ENCODE results near the gene THAP4. TPM values are rescaled to one million over a fixed set of nuclear protein-coding genes. Genes with fewer than 3 reads are reported as not detected.

Gene THAP4
- polyA plus RNA-seq, 1 of the 3 experiments (the other 2 are of a cell fraction): 64.7 TPM

- Histone ChIP-seq H3K9me2 (no peaks in the 10 kb centered on the region), H3K4me1 (ENCODE audit: control insufficient read depth in 1 of 2, insufficient read depth in 2 of 2, low read depth in 1 of 2, low read length in 1 of 2) (peaks cover 10 to 21% of the 10 kb centered on the region in 2 experiments; a peak in 2 of 4 replicates), H3K27me3 (ENCODE audit: insufficient read depth) (no peaks in the 10 kb centered on the region), H3K9ac (no peak overlapping the region), H3K9me3 (no peaks in the 10 kb centered on the region), H3K36me3 (replicated peaks in 1 of 2; ENCODE audit: control insufficient read depth in 1 of 2, insufficient read depth in 2 of 2, low read length in 1 of 2) (peaks cover 9 to 46% of the 10 kb centered on the region in 2 experiments), H3F3A (replicated peaks; ENCODE audit: insufficient read depth) (peaks cover 19% of the 10 kb centered on the region), H2AFZ (ENCODE audit: low read depth) (no peak overlapping the region), H4K20me1 (ENCODE audit: insufficient read depth) (peaks cover 7% of the 10 kb centered on the region), H3K4me2 (no peak overlapping the region), H3K27ac (ENCODE audit: low read depth in 2 of 2, low read length in 1 of 2) (no peak overlapping the region), H3K79me2 (ENCODE audit: insufficient read depth) (no peaks in the 10 kb centered on the region), H3K4me3 (ENCODE audit: low read depth in 2 of 2, low read length in 1 of 2) (no peak overlapping the region)
- TF ChIP-seq MEF2A (IDR thresholded peaks at IDR 0.05; ENCODE audit: borderline replicate concordance, low read depth): no peak
- no peak for TF ChIP-seq FOSL2 (IDR thresholded peaks at IDR 0.05; ENCODE audit: borderline replicate concordance, low read depth)
- TF ChIP-seq, protein P1, sequence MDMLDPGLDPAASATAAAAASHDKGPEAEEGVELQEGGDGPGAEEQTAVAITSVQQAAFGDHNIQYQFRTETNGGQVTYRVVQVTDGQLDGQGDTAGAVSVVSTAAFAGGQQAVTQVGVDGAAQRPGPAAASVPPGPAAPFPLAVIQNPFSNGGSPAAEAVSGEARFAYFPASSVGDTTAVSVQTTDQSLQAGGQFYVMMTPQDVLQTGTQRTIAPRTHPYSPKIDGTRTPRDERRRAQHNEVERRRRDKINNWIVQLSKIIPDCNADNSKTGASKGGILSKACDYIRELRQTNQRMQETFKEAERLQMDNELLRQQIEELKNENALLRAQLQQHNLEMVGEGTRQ (IDR thresholded peaks at IDR 0.05; ENCODE audit: borderline replicate concordance, low read depth, low read length): no peak
- TF ChIP-seq REST (IDR thresholded peaks at IDR 0.05; ENCODE audit: low read depth, low read length): no peak
- TF ChIP-seq, protein P2, sequence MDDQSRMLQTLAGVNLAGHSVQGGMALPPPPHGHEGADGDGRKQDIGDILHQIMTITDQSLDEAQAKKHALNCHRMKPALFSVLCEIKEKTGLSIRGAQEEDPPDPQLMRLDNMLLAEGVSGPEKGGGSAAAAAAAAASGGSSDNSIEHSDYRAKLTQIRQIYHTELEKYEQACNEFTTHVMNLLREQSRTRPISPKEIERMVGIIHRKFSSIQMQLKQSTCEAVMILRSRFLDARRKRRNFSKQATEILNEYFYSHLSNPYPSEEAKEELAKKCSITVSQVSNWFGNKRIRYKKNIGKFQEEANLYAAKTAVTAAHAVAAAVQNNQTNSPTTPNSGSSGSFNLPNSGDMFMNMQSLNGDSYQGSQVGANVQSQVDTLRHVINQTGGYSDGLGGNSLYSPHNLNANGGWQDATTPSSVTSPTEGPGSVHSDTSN (IDR thresholded peaks at IDR 0.05): no peak
- TF ChIP-seq, protein P3, sequence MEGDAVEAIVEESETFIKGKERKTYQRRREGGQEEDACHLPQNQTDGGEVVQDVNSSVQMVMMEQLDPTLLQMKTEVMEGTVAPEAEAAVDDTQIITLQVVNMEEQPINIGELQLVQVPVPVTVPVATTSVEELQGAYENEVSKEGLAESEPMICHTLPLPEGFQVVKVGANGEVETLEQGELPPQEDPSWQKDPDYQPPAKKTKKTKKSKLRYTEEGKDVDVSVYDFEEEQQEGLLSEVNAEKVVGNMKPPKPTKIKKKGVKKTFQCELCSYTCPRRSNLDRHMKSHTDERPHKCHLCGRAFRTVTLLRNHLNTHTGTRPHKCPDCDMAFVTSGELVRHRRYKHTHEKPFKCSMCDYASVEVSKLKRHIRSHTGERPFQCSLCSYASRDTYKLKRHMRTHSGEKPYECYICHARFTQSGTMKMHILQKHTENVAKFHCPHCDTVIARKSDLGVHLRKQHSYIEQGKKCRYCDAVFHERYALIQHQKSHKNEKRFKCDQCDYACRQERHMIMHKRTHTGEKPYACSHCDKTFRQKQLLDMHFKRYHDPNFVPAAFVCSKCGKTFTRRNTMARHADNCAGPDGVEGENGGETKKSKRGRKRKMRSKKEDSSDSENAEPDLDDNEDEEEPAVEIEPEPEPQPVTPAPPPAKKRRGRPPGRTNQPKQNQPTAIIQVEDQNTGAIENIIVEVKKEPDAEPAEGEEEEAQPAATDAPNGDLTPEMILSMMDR (IDR thresholded peaks at IDR 0.05): no peak
- TF ChIP-seq TAF1 (IDR thresholded peaks at IDR 0.05; ENCODE audit: borderline replicate concordance, low read depth, low read length): no peak
- TF ChIP-seq POLR2AphosphoS5 (IDR thresholded peaks at IDR 0.05; ENCODE audit: low read depth, low read length): no peak
- no peak for TF ChIP-seq USF1 (IDR thresholded peaks at IDR 0.05; ENCODE audit: borderline replicate concordance, low read depth)
- no peak for TF ChIP-seq YY1 (IDR thresholded peaks at IDR 0.05; ENCODE audit: low read depth)
- no peak for TF ChIP-seq EP300 (IDR thresholded peaks at IDR 0.05; ENCODE audit: borderline replicate concordance in 1 of 2, low read depth in 1 of 2, low read length in 1 of 2)
- no peak for TF ChIP-seq RXRA (IDR thresholded peaks at IDR 0.05; ENCODE audit: borderline replicate concordance, low read depth)
- no peak for DNase-seq
- 90% methylated on average over 12 of the region's 12 CpGs for WGBS (ENCODE audit: low lambda C conversion rate)
- ChIA-PET POLR2A (no interaction called here), CTCF (interaction anchor here (0.7 kb wide), 1 partner anchor 9 kb away, joined by 5 read pairs; no protein-coding TSS in a partner anchor)
Observed at GRCh38 chr2:241668839-241669238, 31.9 kb upstream of the THAP4 start.
